Stimulated activated CD8-positive, alpha-beta memory T cell treated with anti-CD3 and anti-CD28 coated beads, Interleukin-7, amount 100 ng/mL, for 4 hours (primary cell): ENCODE measurements around the gene HPSE2.

Experiments
- DNase-seq, 2 donors: peaks; one replicate each; pipeline ENCODE4 v3.0.0-alpha.2; 2020; ENCODE audit warnings: low read depth in 2 of 2

Gene HPSE2

DNA sequence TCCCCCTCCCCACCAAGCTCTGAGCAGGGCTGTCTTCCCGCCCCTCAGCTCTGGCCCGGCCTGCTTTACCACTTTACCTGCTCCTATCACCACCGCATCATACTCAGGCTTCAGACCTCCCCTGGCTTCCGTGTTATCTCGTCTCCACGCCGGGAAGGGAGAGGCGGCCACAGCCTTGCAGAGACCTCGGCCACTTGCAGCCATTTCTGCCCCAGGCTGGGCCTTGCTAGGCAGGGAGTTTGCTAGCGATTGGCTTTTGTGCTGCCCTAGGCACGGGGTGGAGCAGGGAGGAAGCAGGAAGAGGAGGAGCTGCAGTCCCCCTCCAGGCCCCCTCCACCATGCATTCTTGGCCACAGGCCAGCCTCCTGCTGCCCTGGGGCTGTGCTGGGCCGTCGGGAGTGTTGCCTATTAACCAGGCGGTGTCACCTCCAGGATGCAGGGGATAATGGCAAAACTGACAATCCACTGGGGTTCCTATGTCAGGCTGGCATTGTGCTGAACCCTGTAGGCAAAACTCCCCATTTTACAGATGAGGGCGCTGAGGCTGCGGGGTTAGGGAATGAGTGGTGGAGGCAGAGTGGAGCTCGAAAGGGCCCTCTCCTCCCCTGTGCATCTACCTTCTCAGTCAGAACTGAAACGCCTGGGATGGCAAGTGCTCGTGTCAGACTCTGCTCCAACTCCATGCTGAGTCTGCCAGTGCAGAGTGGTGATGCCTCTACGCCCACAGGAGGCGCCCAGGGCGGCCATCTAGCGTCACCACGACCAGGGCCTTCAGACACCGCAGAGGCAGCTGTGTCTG lies 820.5 kb downstream of the HPSE2 start, which contains the start of gene PYROXD2:
Gene PYROXD2, minus strand, starts transcription at position 251 of the 799 bp plus-strand sequence. Its CDS starts 47 bp downstream, at position 204.
- peak in 1 of 2 donors; percentile 12 for DNase-seq

DNA sequence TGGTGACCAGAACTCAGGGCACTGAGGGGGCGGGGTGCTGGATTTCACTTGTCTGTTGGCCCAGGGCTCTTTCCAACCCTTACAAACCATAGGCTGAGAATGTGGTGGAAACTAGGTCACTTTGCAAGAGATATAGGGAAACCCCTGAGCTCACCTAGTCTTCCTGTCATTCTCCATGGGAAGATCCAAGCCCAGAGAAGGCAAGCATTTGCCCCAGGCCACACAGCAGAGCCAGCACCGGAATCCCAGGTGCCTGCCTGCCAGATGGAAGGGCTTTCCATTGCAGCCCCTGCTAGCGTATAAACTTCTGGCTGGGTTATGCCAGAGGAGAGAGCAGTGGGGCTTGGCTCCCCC lies 821.1 kb downstream of the HPSE2 start:
- no peak for DNase-seq

- DNase-seq = no peak
Observed at GRCh38 chr10:98411768-98412167, 823.9 kb downstream of the HPSE2 start.

DNA sequence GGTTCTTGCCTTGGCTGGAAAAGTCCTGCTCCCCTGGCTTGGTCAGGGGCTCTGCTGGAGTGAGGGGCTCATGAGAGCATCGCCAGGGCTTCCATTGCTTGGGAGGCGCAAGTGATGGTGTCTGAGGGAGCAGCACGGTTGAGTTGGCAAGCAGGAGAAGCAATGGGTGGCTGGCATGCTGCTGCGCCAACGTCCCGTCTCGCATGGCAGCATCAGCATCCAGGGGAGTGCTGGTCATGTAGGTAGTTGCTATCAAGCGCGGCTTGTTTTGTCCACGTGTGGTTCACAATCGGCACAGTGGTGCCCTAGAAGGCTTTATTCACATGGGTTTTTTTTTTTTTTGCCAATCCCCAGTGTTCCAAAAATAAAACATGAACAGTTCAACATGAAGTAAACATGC lies 824.5 kb downstream of the HPSE2 start:
- DNase-seq = no peak

DNA sequence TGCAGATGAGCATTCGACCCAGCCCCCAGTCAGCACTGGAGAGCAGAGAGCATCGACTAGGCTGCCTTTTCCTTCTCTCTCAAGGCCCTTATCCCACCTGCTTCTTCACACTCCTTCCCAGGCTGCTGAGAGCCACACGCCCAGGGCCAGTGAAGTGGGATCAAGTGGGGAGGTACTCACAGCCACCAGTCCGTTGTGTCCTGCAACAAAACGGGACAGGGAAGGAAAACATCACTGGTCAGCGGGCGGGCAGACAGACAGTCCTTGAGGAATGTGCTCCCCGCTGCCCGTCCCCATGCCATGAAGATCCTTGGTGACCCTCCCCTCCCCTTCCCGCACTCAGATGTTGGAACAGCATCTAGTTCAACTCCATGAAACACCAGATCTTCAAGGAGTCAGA lies 824.9 kb downstream of the HPSE2 start:
- DNase-seq = no peak

- no peak for DNase-seq
Observed at GRCh38 chr10:98410135-98410743, 825.4 kb downstream of the HPSE2 start.

- no peak for DNase-seq
Observed at GRCh38 chr10:98408799-98409198, 826.9 kb downstream of the HPSE2 start.

DNA sequence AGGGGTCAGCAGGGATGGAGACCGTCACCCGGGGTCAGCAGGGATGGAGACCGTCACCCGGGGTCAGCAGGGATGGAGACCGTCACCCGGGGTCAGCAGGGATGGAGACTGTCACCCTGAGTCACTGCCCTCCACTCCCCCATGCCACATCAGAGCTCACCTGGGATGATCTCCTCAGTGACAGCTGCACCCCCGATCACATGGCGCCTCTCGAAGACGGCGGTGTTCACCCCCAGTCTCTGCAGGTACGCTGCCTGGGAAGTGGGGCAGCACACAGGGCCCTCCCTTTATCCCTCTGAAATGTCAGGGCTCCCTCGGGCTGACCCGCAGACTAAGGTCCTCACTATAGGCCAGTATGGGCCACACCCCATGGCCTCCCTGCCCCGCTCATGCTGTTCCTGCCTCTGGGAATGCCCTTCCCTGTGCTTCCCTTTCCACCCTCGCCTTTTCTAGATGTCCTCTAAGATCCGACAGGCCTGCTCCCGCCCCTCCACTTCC lies 827.9 kb downstream of the HPSE2 start:
- DNase-seq = no peak
